BJ (cell line): ENCODE measurements around the gene TSHB. TPM values are rescaled to one million over a fixed set of nuclear protein-coding genes. Genes with fewer than 3 reads are reported as not detected.

Experiments used
- CTCF ChIA-PET: fragments of 350-600 bp; formaldehyde crosslinking; extraction: SDS; loops from one replicate; lab custom pipeline; 2021; ENCODE audit warnings: antibody characterized with exemption, inconsistent platforms; lab: Yijun Ruan, JAX
- POLR2A ChIA-PET: fragments of 300-600 bp; sonication (Branson Sonifier 250); formaldehyde crosslinking; extraction: SDS; loops from one replicate; lab custom pipeline; 2021; ENCODE audit warnings: antibody characterized with exemption; lab: Charles Lee
- DNase-seq: peaks from one replicate; pipeline ENCODE4 v3.0.0-alpha.2; 2011; ENCODE audit warnings: low read depth
- H3K27me3 ChIP-seq: 2 replicates; pipeline ENCODE4 v1.6.0; 2011; ENCODE audit warnings: low read length; ENCODE audit not compliant: control insufficient read depth, insufficient read depth
- H3K36me3 ChIP-seq: 2 replicates; pipeline ENCODE4 v1.5.1; 2011; ENCODE audit warnings: low read length; ENCODE audit not compliant: control insufficient read depth, insufficient read depth
- H3K4me3 ChIP-seq: 2 replicates; pipeline ENCODE4 v1.5.1; 2011; ENCODE audit warnings: low read depth, mild to moderate bottlenecking, control low read depth, low read length
- CTCF ChIP-seq: IDR thresholded peaks from 2 replicates; pipeline ENCODE4 v1.5.1; 2011; ENCODE audit warnings: low read depth, mild to moderate bottlenecking, control low read depth, inconsistent platforms, low read length, moderate library complexity; ENCODE audit not compliant: insufficient read depth
- polyA minus RNA-seq: library from RNA; depleted of rRNA, polyadenylated mRNA; stranded (reverse); fragments of >200 nt; gene quantifications from 2 replicates; pipeline ENCODE4 v1.2.3, GENCODE V29; 2011; rRNA and poly(A)+ RNA removed
- polyA plus RNA-seq: library from polyadenylated mRNA; depleted of rRNA; stranded (reverse); fragments of >200 nt; gene quantifications from 2 replicates; pipeline ENCODE4 v1.2.3, GENCODE V29; 2011; rRNA removed

The TSHB gene
- polyA plus RNA-seq, result not detected in 2 replicates
- polyA minus RNA-seq, result not detected in 2 replicates

- DNase-seq, result no peak
- CTCF ChIA-PET, result interaction anchor here (1.0 to 1.3 kb wide), 3 partner anchors 22 to 49 kb away, joined by 3 to 4 read pairs (median 3); no protein-coding TSS in a partner anchor
- Histone ChIP-seq H3K4me3 (no peak within 1 kb of the TSS), H3K36me3 (no peaks in the 10 kb centered on the region), H3K27me3 (0 out of 2 replicates have a peak, but pooled peaks cover 2% of the 10 kb centered on the region)
- POLR2A ChIA-PET, result no interaction called here
- TF ChIP-seq CTCF, result no peak
Observed at GRCh38 chr1:115029526-115029925, at the start of gene TSHB. Gene TSHB (plus strand): TSS chr1:115029826. CDS start chr1:115033363, 3,537 bp downstream.

- DNase-seq, result no peak
- ChIA-PET POLR2A (no interaction called here), CTCF (interaction anchor here (0.8 to 3.7 kb wide), 5 partner anchors 10 to 141 kb away, joined by 3 to 37 read pairs (median 4); no protein-coding TSS in a partner anchor)
- no peak for TF ChIP-seq CTCF
- H3K4me3 ChIP-seq, result no peak overlapping the region
- H3K27me3 ChIP-seq, result no peaks in the 10 kb centered on the region
- no peaks in the 10 kb centered on the region for H3K36me3 ChIP-seq
Observed at GRCh38 chr1:114982251-114982650, 47.4 kb upstream of the TSHB start.

- H3K27me3 ChIP-seq, result no peaks in the 10 kb centered on the region
- H3K4me3 ChIP-seq, result no peak overlapping the region
- no peaks in the 10 kb centered on the region for H3K36me3 ChIP-seq
- CTCF ChIA-PET, result interaction anchor here (0.7 to 5.5 kb wide), 2 partner anchors 67 to 126 kb away, joined by 3 to 29 read pairs; no protein-coding TSS in a partner anchor
- POLR2A ChIA-PET, result no interaction called here
- no peak for TF ChIP-seq CTCF
- DNase-seq, result no peak
Observed at GRCh38 chr1:114986286-114986685, 43.3 kb upstream of the TSHB start.

GRCh38 chr1:114988095-114988494 is 41.5 kb upstream of the TSHB start:
- no peak for DNase-seq
- no peak overlapping the region for H3K4me3 ChIP-seq
- ChIA-PET CTCF (interaction anchor here (1.2 to 5.5 kb wide), 3 partner anchors 69 to 155 kb away, joined by 3 to 29 read pairs (median 3); no protein-coding TSS in a partner anchor), POLR2A (no interaction called here)
- no peaks in the 10 kb centered on the region for H3K27me3 ChIP-seq
- H3K36me3 ChIP-seq, result no peaks in the 10 kb centered on the region
- no peak for TF ChIP-seq CTCF

- no peak for TF ChIP-seq CTCF
- Histone ChIP-seq H3K27me3 (0 out of 2 replicates have a peak, but pooled peaks cover 2% of the 10 kb centered on the region), H3K4me3 (no peak overlapping the region), H3K36me3 (no peaks in the 10 kb centered on the region)
- ChIA-PET POLR2A (no interaction called here), CTCF (no interaction called here)
- DNase-seq, result no peak
Observed at GRCh38 chr1:114997510-114998289, 31.9 kb upstream of the TSHB start.
